A172 (cell line): ENCODE data around the gene FKBP1A. TPM values are rescaled to one million over a fixed set of nuclear protein-coding genes. Genes with fewer than 3 reads are reported as not detected.

Experiments used
- DNase-seq: peaks from one replicate; pipeline ENCODE4 v3.0.0-alpha.2; 2015; ENCODE audit warnings: low spot score
- total RNA-seq: library from RNA; depleted of rRNA; stranded (reverse); fragments of >200 nt; shearing (Covaris generic); gene quantifications from 2 replicates; pipeline ENCODE4 v1.2.3, GENCODE V29; 2014; rRNA removed

FKBP1A gene
- total RNA-seq, 1 experiment from 2014 or later: 200 TPM

DNA sequence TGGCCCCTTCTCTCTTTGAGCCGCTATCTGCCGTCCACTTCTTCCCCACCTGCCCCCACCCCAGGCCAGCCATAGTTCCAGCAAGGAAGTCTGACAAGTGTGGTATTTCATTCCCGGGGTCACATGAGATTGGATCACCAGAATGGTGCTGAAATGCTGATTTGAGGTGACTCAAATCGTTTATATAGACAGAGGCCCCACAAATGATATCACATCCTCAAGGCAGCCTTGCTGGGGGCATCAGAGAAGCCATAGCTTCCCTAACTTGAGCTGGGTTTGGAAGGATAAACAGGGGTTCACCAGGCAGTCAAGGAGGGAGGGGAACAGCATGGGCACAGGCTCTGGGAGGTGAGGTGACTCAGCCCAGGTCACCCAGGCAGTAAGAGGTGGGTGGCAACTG is 73.8 kb downstream of the FKBP1A start:
- no peak for DNase-seq

Other genes starting within 250 kb of the FKBP1A start
- gene TMEM74B, start 208.1 kb downstream of the FKBP1A start, total RNA-seq: 0.67 and 0.72 TPM in 2 replicates
- not detected in 2 replicates for gene C20orf202, start 189.6 kb downstream of the FKBP1A start, total RNA-seq
- 0.07 and 0.90 TPM in 2 replicates for gene RAD21L1, start 167.0 kb downstream of the FKBP1A start, total RNA-seq
- gene SNPH, start 126.8 kb downstream of the FKBP1A start, total RNA-seq: 11.6 and 13.9 TPM in 2 replicates
- 1.8 and 2.6 TPM in 2 replicates for gene SDCBP2, start 63.9 kb downstream of the FKBP1A start, total RNA-seq
- 66.3 and 81.6 TPM in 2 replicates for gene NSFL1C, start 73.8 kb upstream of the FKBP1A start, total RNA-seq
- not detected in 2 replicates for gene SIRPB2, start 98.4 kb upstream of the FKBP1A start, total RNA-seq
- gene SIRPD, start 164.7 kb upstream of the FKBP1A start, total RNA-seq: not detected in 2 replicates
- 0.55 and 0.74 TPM in 2 replicates for gene SIRPB1, start 227.0 kb upstream of the FKBP1A start, total RNA-seq